ENCODE data around the gene VAPB.

Gene VAPB

DNA sequence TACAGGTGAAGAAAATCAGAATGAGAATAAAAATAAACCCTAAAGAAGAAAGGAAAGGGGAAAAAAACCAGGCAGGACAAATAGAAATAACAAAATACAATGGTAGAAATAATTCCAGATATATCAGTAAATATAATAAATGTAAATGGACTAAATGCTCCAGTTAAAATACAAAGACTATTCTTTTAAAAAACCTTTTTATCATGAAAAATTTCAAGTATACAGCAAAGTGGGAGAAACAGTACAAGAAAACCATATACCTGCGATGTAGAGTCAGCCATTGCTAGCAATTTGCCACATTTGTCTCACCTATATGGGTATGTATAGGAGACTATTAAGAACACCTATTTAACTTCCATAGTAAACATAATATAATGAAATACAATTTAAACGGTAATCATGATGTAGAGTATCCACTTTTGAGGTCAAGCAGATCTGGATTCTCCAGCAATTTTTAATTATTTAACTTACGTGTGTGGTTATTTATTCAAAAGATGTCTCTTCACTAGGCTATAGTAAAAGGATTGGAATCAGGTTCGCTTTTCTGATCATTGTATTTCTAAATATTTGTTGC lies 914 bp upstream of the VAPB start:
- Histone ChIP-seq H3K4me2 (peak overlapping the region in 9 of 11 experiments; percentile 18 to 58 (median 52); a peak in 11 of 22 replicates), H3K27ac (no peak overlapping the region; a peak in 1 of 22 replicates), H3K9ac (peak overlapping the region in 3 of 11 experiments; percentile 73 to 96 (median 95); a peak in 6 of 22 replicates), H3K27me3 (no peaks in the 10 kb centered on the region), H4K20me1 (peaks cover 21 to 37% (median 33%) of the 10 kb centered on the region in 11 experiments; a peak in 18 of 22 replicates), H3K4me3 (peak overlapping the region in 9 of 10 experiments; percentile 82 to 94 (median 92); a peak in 13 of 20 replicates), H3K4me1 (peaks cover 20 to 34% (median 25%) of the 10 kb centered on the region in 10 experiments), H3K36me3 (peaks cover 14 to 32% (median 29%) of the 10 kb centered on the region in 11 experiments; a peak in 20 of 22 replicates), H3K9me3 (replicated peaks in 1 of 11) (peaks cover 0 to 7% (median 0%) of the 10 kb centered on the region in 11 experiments; a peak in 5 of 22 replicates)
- no peak for TF ChIP-seq Cebpa-rat (IDR thresholded peaks at IDR 0.05)

DNA sequence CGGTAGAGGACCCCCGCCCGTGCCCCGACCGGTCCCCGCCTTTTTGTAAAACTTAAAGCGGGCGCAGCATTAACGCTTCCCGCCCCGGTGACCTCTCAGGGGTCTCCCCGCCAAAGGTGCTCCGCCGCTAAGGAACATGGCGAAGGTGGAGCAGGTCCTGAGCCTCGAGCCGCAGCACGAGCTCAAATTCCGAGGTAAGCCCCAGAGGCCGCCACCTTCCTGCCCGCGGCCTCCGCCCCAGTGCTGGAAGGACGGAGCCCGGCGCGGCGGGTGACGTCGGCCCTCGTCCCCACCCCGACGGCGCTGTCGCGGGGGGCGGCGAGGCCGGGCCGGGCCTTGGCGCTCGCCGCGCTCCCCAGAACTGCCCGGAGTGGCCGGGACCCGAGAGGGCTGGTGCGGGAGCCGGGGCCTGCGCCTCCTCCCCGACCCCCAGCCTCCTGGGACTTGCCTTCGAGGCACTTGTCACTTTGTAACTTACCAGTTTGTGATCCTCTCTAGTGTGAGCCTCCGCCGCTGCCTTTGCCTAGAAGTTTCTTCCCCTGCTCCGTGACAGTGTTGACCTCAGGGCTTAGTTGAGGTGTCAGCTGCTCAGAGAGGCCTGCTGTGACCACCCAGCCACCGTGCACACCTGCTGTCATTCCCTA lies 417 bp downstream of the VAPB start:
- H3K36me3 ChIP-seq: peaks cover 20 to 45% (median 42%) of the 10 kb centered on the region in 11 experiments; a peak in 20 of 22 replicates
- peak overlapping the region; percentile 82 to 94 (median 90) for H3K4me3 ChIP-seq
- peak overlapping the region; percentile 94 to 99 (median 96) for H3K9ac ChIP-seq
- peaks cover 0 to 16% (median 6%) of the 10 kb centered on the region in 11 experiments; a peak in 9 of 22 replicates for H3K9me3 ChIP-seq (replicated peaks in 1 of 11)
- peak overlapping the region; percentile 92 to 98 (median 96) for H3K27ac ChIP-seq
- no peaks in the 10 kb centered on the region for H3K27me3 ChIP-seq
- H3K4me1 ChIP-seq: peaks cover 20 to 37% (median 25%) of the 10 kb centered on the region in 10 experiments
- peak overlapping the region; percentile 85 to 99 (median 93) for H3K4me2 ChIP-seq
- no peak for TF ChIP-seq Cebpa-rat (IDR thresholded peaks at IDR 0.05)
- peaks cover 29 to 50% (median 46%) of the 10 kb centered on the region in 11 experiments; a peak in 19 of 22 replicates for H4K20me1 ChIP-seq

DNA sequence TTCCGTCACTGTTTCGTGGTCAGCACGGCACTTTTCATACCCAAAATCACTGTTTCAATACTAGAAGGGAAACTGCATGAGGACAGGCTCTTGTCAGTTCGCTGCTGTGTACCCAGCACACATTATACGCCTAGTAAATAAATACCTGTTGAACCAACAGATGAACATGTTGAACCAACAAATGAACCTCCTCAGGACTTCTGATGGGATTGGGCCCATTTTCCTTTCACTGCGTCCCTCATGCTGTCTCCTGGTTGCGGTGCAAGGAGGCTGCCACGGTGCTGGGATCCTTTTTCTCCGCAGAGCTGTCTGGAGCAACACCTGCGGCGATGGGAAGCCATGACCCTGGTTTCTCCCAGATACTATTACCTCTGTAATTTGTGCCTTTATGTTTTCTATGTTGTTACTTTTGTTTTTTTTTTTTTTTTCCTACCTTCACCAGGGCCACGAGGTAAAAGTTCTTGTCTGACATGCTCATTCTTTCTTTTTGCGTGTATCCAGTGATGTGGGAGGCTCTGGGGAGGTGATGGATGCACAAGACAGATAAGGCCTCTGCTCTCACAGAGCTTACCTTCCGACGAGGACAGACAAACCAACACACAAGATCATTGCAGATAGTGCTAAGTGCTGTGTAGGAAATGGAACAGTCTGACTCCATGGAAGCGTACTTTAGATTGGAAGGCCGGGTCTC lies 1.1 kb downstream of the VAPB start:
- peak overlapping the region; percentile 94 to 99 (median 96) for H3K9ac ChIP-seq
- peak overlapping the region; percentile 92 to 98 (median 96) for H3K27ac ChIP-seq
- H3K4me2 ChIP-seq: peak overlapping the region; percentile 85 to 99 (median 93)
- H3K4me1 ChIP-seq: peaks cover 20 to 37% (median 25%) of the 10 kb centered on the region in 10 experiments
- H3K9me3 ChIP-seq (replicated peaks in 1 of 11): peaks cover 0 to 20% (median 6%) of the 10 kb centered on the region in 11 experiments; a peak in 9 of 22 replicates
- H3K4me3 ChIP-seq: peak overlapping the region; percentile 82 to 94 (median 90)
- peaks cover 22 to 52% (median 48%) of the 10 kb centered on the region in 11 experiments; a peak in 20 of 22 replicates for H3K36me3 ChIP-seq
- no peak for TF ChIP-seq Cebpa-rat (IDR thresholded peaks at IDR 0.05)
- H4K20me1 ChIP-seq: peaks cover 29 to 55% (median 52%) of the 10 kb centered on the region in 11 experiments; a peak in 19 of 22 replicates
- H3K27me3 ChIP-seq: no peaks in the 10 kb centered on the region

DNA sequence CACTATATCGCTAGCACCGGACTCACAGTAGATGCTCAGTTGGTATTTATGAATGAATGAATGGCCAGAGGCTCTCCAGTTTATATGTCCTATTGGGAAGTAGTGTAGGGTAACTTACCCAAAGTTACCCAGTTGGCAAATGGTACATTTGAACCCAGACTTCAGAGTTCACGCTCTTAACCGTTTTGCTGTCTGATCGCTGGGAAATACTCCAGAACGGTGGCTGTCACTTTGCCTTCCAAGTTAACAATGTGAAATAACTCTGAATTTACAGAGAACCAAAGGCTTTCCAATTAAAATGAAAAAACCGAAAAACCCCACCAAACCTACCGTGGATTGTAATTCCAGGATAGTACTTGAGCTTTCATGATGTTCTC lies 1.6 kb downstream of the VAPB start:
- Histone ChIP-seq H3K36me3 (peaks cover 22 to 57% (median 54%) of the 10 kb centered on the region in 11 experiments; a peak in 21 of 22 replicates), H3K27ac (no peak overlapping the region; a peak in 1 of 22 replicates), H3K4me2 (peak overlapping the region; percentile 85 to 99 (median 93)), H3K4me1 (peaks cover 20 to 37% (median 25%) of the 10 kb centered on the region in 10 experiments), H3K9ac (peak overlapping the region in 10 of 11 experiments; percentile 94 to 99 (median 97); a peak in 15 of 22 replicates), H3K4me3 (peak overlapping the region; percentile 82 to 94 (median 90); a peak in 17 of 20 replicates), H3K27me3 (no peaks in the 10 kb centered on the region), H3K9me3 (replicated peaks in 1 of 11) (peaks cover 0 to 25% (median 10%) of the 10 kb centered on the region in 11 experiments; a peak in 10 of 22 replicates), H4K20me1 (peaks cover 30 to 61% (median 57%) of the 10 kb centered on the region in 11 experiments; a peak in 19 of 22 replicates)
- no peak for TF ChIP-seq Cebpa-rat (IDR thresholded peaks at IDR 0.05)

DNA sequence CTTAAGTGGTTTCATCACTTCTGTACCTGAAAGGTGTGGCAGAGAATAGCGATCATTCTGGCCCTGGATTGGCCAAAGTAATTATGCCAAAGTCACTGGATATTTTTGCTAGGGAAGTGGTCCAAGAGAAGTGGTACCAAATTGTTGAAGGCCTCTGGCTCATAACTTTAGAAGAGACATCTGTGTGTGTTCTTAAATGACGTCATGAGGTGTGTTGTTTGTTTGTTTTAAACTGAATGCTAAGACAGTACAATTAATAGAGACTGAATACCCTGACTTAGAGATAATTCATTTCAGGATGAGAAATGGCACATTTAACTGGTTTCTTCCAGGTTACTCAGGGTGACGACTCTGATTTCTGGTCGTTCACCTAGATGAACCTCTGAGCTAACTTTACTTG lies 3.3 kb downstream of the VAPB start:
- Histone ChIP-seq H3K27ac (no peak overlapping the region), H3K4me3 (no peak overlapping the region), H3K9ac (0 out of 22 replicates have a peak overlapping the region, but pooled peaks of 1 of the 11 experiments have one; percentile 25), H4K20me1 (peaks cover 42 to 77% (median 74%) of the 10 kb centered on the region in 11 experiments; a peak in 19 of 22 replicates), H3K9me3 (replicated peaks in 1 of 11) (peaks cover 0 to 42% (median 23%) of the 10 kb centered on the region in 11 experiments; a peak in 16 of 22 replicates), H3K36me3 (peaks cover 22 to 73% (median 70%) of the 10 kb centered on the region in 11 experiments; a peak in 21 of 22 replicates), H3K4me2 (peak overlapping the region in 7 of 11 experiments; percentile 89 to 99 (median 96); a peak in 7 of 22 replicates), H3K27me3 (no peaks in the 10 kb centered on the region), H3K4me1 (peaks cover 22 to 37% (median 29%) of the 10 kb centered on the region in 10 experiments)
- TF ChIP-seq Cebpa-rat (IDR thresholded peaks at IDR 0.05): no peak

DNA sequence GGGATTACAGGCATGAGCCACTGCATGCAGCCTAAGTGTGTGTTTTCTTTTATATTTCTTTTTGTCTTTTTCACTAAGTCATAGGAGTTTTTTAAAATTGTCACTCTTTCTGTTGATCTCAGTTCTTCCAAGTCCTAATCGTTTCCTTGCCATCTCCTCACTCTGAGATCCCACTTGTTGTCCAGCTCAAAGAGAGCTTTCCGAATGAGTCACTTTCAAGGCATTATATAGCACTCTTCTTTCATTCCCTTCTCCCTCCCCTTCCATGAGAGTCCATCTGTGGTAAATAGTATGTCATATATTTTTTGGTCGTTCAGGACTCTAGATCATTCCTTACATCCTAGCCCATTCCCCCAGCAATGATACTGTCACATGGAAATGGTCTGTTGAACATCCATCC lies 4.3 kb downstream of the VAPB start:
- Histone ChIP-seq H3K4me1 (peaks cover 32 to 42% (median 33%) of the 10 kb centered on the region in 10 experiments), H3K4me3 (no peak overlapping the region), H3K27me3 (no peaks in the 10 kb centered on the region), H4K20me1 (peaks cover 50 to 87% (median 84%) of the 10 kb centered on the region in 11 experiments; a peak in 19 of 22 replicates), H3K4me2 (peak overlapping the region in 3 of 11 experiments; percentile 14 to 91 (median 34); a peak in 3 of 22 replicates), H3K27ac (no peak overlapping the region), H3K9me3 (replicated peaks in 1 of 11) (peaks cover 0 to 50% (median 32%) of the 10 kb centered on the region in 11 experiments; a peak in 15 of 22 replicates), H3K36me3 (peaks cover 26 to 83% (median 76%) of the 10 kb centered on the region in 11 experiments; a peak in 21 of 22 replicates), H3K9ac (no peak overlapping the region)
- no peak for TF ChIP-seq Cebpa-rat (IDR thresholded peaks at IDR 0.05)

DNA sequence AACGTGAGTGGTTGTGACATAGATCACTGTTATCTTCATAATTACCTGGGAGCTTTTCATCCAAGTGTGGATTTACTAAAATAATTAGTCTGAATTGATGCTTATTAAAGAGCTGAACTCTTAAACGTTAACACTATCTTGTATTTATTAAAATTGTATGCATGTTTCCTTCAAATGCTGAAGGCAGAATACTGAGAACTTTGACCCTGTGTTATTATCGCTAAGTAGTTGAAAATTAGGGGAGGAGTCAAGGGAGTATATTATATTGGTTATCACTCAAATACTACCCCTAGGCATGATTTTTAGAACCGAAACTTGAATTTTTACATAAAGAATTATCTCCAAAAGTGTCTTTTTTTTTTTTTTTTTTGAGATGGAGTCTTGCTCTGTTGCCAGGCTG lies 5.8 kb downstream of the VAPB start:
- H3K36me3 ChIP-seq: peaks cover 26 to 98% (median 83%) of the 10 kb centered on the region in 11 experiments; a peak in 21 of 22 replicates
- no peak for TF ChIP-seq Cebpa-rat (IDR thresholded peaks at IDR 0.05)
- peaks cover 31 to 53% (median 37%) of the 10 kb centered on the region in 10 experiments for H3K4me1 ChIP-seq
- H3K9me3 ChIP-seq (replicated peaks in 1 of 11): peaks cover 0 to 62% (median 38%) of the 10 kb centered on the region in 11 experiments; a peak in 15 of 22 replicates
- H3K27ac ChIP-seq: no peak overlapping the region
- no peaks in the 10 kb centered on the region for H3K27me3 ChIP-seq
- H3K4me3 ChIP-seq: no peak overlapping the region
- H3K9ac ChIP-seq: no peak overlapping the region
- H4K20me1 ChIP-seq: peaks cover 64 to 100% (median 97%) of the 10 kb centered on the region in 11 experiments; a peak in 19 of 22 replicates
- no peak overlapping the region for H3K4me2 ChIP-seq

DNA sequence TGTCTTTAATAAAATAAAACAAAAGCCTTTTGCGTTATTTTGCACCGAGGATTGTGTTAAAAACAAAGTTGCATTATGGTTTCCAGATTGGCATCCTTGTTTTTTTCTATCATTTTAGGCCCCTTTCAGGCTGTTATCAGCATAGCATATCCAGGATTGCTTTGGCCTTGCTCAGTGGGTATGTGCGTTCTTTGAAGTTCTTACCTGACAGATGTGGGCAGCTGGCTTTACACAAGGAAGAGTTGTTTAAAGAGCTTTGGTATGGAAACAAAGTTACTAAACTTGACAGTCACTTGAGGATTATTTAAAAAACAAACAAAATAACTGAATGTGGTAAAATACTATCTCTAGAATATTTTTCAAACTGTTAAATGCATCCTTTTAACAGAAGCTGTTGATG lies 6.6 kb downstream of the VAPB start:
- H3K9ac ChIP-seq: no peak overlapping the region
- no peak overlapping the region for H3K27ac ChIP-seq
- no peak for TF ChIP-seq Cebpa-rat (IDR thresholded peaks at IDR 0.05)
- H3K36me3 ChIP-seq: peaks cover 24 to 100% (median 87%) of the 10 kb centered on the region in 11 experiments; a peak in 21 of 22 replicates
- no peaks in the 10 kb centered on the region for H3K27me3 ChIP-seq
- peaks cover 65 to 100% (median 98%) of the 10 kb centered on the region in 11 experiments; a peak in 21 of 22 replicates for H4K20me1 ChIP-seq
- no peak overlapping the region for H3K4me3 ChIP-seq
- H3K4me1 ChIP-seq: peaks cover 24 to 53% (median 34%) of the 10 kb centered on the region in 10 experiments
- 0 out of 22 replicates have a peak overlapping the region, but pooled peaks of 1 of the 11 experiments have one; percentile 0 for H3K4me2 ChIP-seq
- peaks cover 0 to 65% (median 38%) of the 10 kb centered on the region in 11 experiments; a peak in 15 of 22 replicates for H3K9me3 ChIP-seq (replicated peaks in 1 of 11)
